HCT116 (cell line): Measurements from ENCODE around the gene INO80C. TPM values are rescaled to one million over a fixed set of nuclear protein-coding genes. Genes with fewer than 3 reads are reported as not detected.

Source experiments
- ATAC-seq: fragments of 200-7000 bp; cut with Tn5 transposase; 2 replicates; pipeline ENCODE4 v1.9.1; 2020; ENCODE audit warnings: mild to moderate bottlenecking, moderate library complexity
- BruUV-seq: library from RNA; stranded (reverse); fragments of 400-500 nt; replicated peaks from 2 replicates; lab custom pipeline; 2021; lab: Mats Ljungman, UMichigan
- CTCF ChIA-PET: fragments of 300-600 bp; sonication (Branson Sonifier 250); formaldehyde crosslinking; loops from one replicate; lab custom pipeline; 2021; ENCODE audit warnings: antibody characterized with exemption; lab: Charles Lee
- POLR2A ChIA-PET: fragments of 300-600, 350-600 bp; sonication (Branson Sonifier 250); formaldehyde crosslinking; loops from one replicate; lab custom pipeline; 2021; ENCODE audit warnings: antibody characterized with exemption; lab: Charles Lee
- RAD21 ChIA-PET, 2 experiments: fragments of 300-600 bp; sonication (Branson Sonifier 250); formaldehyde crosslinking; loops; one replicate each; lab custom pipeline; 2023; ENCODE audit warnings: low total read pairs in 2 of 2; ENCODE audit not compliant: uncharacterized antibody in 2 of 2, unreplicated experiment in 2 of 2, low non-redundant PET in 1 of 2; lab: Charles Lee
- DNase-seq: peaks from one replicate; pipeline ENCODE4 v3.0.0-alpha.2; 2010; ENCODE audit warnings: low read depth, low spot score
- H2AFZ ChIP-seq: fragments of 200-600 bp; shearing (Covaris generic), sonication (generic); 2 replicates; pipeline ENCODE4 v1.6.1; 2017; ENCODE audit warnings: low read depth, mixed run types, mixed read lengths, antibody characterized with exemption, low read length; ENCODE audit not compliant: poor library complexity, severe bottlenecking
- H3K27ac ChIP-seq: 2 replicates; pipeline ENCODE4 v1.5.1; 2012; ENCODE audit warnings: low read depth, low read length
- H3K27me3 ChIP-seq: fragments of 200-600 bp; sonication (generic); 2 replicates; pipeline ENCODE4 v1.6.1; 2016; ENCODE audit warnings: mixed run types, low read length, mixed read lengths; ENCODE audit not compliant: insufficient read depth
- H3K36me3 ChIP-seq, 2 experiments: fragments of 200-500 bp in 1 of 2; fragments of 200-600 bp in 1 of 2; sonication (Bioruptor generic) in 1 of 2; sonication (generic) in 1 of 2; 2 replicates each; pipeline versions ENCODE4 v1.5.1 to v1.6.1; 2014 to 2016; ENCODE audit warnings: low read length in 2 of 2, inconsistent platforms in 1 of 2, mixed read lengths in 1 of 2, mixed run types in 1 of 2; ENCODE audit not compliant: insufficient read depth in 2 of 2, control insufficient read depth in 1 of 2
- H3K4me1 ChIP-seq, 2 experiments: fragments of 200-600 bp in 1 of 2; sonication (generic) in 1 of 2; 2 replicates each; pipeline versions ENCODE4 v1.5.1 to v1.6.1; 2012 to 2017; ENCODE audit warnings: low read length in 2 of 2, inconsistent platforms in 1 of 2, mild to moderate bottlenecking in 1 of 2, mixed read lengths in 1 of 2, mixed run types in 1 of 2, moderate library complexity in 1 of 2; ENCODE audit not compliant: insufficient read depth in 2 of 2, control insufficient read depth in 1 of 2
- H3K4me2 ChIP-seq: fragments of 200-600 bp; sonication (generic); 2 replicates; pipeline ENCODE4 v1.6.1; 2017; ENCODE audit warnings: mixed run types, low read length, mixed read lengths
- H3K4me3 ChIP-seq, 2 experiments: fragments of 200-600 bp in 1 of 2; sonication (generic) in 1 of 2; replicated peaks in 1 of 2; 2 replicates each; pipeline ENCODE4 v1.5.1; 2011 to 2016; ENCODE audit warnings: low read length in 2 of 2, control low read depth in 1 of 2, low read depth in 1 of 2, mild to moderate bottlenecking in 1 of 2, mixed read lengths in 1 of 2, mixed run types in 1 of 2
- H3K79me2 ChIP-seq: fragments of 200-600 bp; sonication (generic); 2 replicates; pipeline ENCODE4 v1.6.1; 2017; ENCODE audit warnings: mild to moderate bottlenecking, mixed run types, low read length, moderate library complexity, mixed read lengths; ENCODE audit not compliant: insufficient read depth
- H3K9ac ChIP-seq: fragments of 200-600 bp; sonication (generic); 2 replicates; pipeline ENCODE4 v1.6.1; 2016; ENCODE audit warnings: low read length, mixed read lengths
- H3K9me2 ChIP-seq: fragments of 200-600 bp; sonication (generic), shearing (Covaris generic); 2 replicates; pipeline ENCODE4 v1.6.1; 2017; ENCODE audit warnings: mixed run types, mild to moderate bottlenecking, moderate library complexity; ENCODE audit not compliant: insufficient read depth
- H3K9me3 ChIP-seq, 2 experiments: fragments of 200-500 bp in 1 of 2; fragments of 200-600 bp in 1 of 2; sonication (Bioruptor generic) in 1 of 2; sonication (generic) in 1 of 2; 2 replicates each; pipeline ENCODE4 v1.6.1; 2014 to 2017; ENCODE audit warnings: low read length in 2 of 2, mixed read lengths in 2 of 2, inconsistent platforms in 1 of 2, low read depth in 1 of 2, mild to moderate bottlenecking in 1 of 2, mixed run types in 1 of 2, moderate library complexity in 1 of 2; ENCODE audit not compliant: control insufficient read depth in 1 of 2, insufficient read depth in 1 of 2
- H4K20me1 ChIP-seq: fragments of 200-600 bp; sonication (generic), shearing (Covaris generic); 2 replicates; pipeline ENCODE4 v1.6.1; 2017; ENCODE audit warnings: mixed run types, mild to moderate bottlenecking, moderate library complexity; ENCODE audit not compliant: insufficient read depth
- CEBPB ChIP-seq: IDR thresholded peaks from 2 replicates; pipeline ENCODE4 v1.6.1; 2012; ENCODE audit warnings: low read depth
- CTCF ChIP-seq, 3 experiments: fragments of 200-600 bp in 1 of 3; sonication (generic) in 1 of 3; IDR thresholded peaks in 2 of 3; conservative IDR thresholded peaks in 1 of 3; 2 replicates each; pipeline ENCODE4 v1.5.1; 2012 to 2017; ENCODE audit warnings: low read depth in 2 of 3, low read length in 2 of 3, antibody characterized with exemption in 1 of 3, borderline replicate concordance in 1 of 3, control low read depth in 1 of 3, mild to moderate bottlenecking in 1 of 3, mixed read lengths in 1 of 3, mixed run types in 1 of 3, moderate library complexity in 1 of 3; ENCODE audit not compliant: insufficient read depth in 1 of 3
- EGR1 ChIP-seq: IDR thresholded peaks from 2 replicates; pipeline ENCODE4 v1.6.1; 2012; ENCODE audit warnings: low read depth
- EZH2 ChIP-seq: fragments of 200-600 bp; sonication (generic); IDR thresholded peaks from 2 replicates; pipeline ENCODE4 v1.6.1; 2017; ENCODE audit warnings: antibody characterized with exemption, mixed run types
- EZH2phosphoT487 ChIP-seq: fragments of 200-600 bp; IDR thresholded peaks from 2 replicates; pipeline ENCODE4 v1.6.1; 2018; ENCODE audit warnings: antibody characterized with exemption, borderline replicate concordance
- POLR2A ChIP-seq: IDR thresholded peaks from 2 replicates; pipeline ENCODE4 v1.7.0; 2011; ENCODE audit warnings: borderline replicate concordance; ENCODE audit not compliant: insufficient read depth, insufficient read length; ENCODE audit errors: extremely low read depth
- SIN3A ChIP-seq: IDR thresholded peaks from 2 replicates; pipeline ENCODE4 v1.6.1; 2012; ENCODE audit warnings: low read depth
- SRF ChIP-seq: IDR thresholded peaks from 2 replicates; pipeline ENCODE4 v1.6.1; 2012; ENCODE audit warnings: low read depth
- YY1 ChIP-seq: IDR thresholded peaks from 2 replicates; pipeline ENCODE4 v1.6.1; 2011; ENCODE audit warnings: low read length, low read depth, moderate library complexity, mild to moderate bottlenecking; ENCODE audit not compliant: insufficient replicate concordance; ENCODE audit errors: extremely low read depth
- ZNF274 ChIP-seq: fragments of 200-500 bp; sonication (Bioruptor generic); IDR thresholded peaks from 2 replicates; pipeline ENCODE4 v1.6.1; 2014; ENCODE audit warnings: mild to moderate bottlenecking, low read depth, low read length, inconsistent platforms
- intact Hi-C: fragments of 100-400 bp; cut with micrococcal nuclease; formaldehyde crosslinking; loops from 2 replicates; pipeline ENCODE4 v1.10.0; 2022
- total RNA-seq: library from RNA; stranded (reverse); gene quantifications from one replicate; pipeline ENCODE4 v1.2.1, GENCODE V29; 2021; ENCODE audit not compliant: unreplicated experiment
- TF ChIP-seq, protein P1 (sequence below): IDR thresholded peaks from 2 replicates; pipeline ENCODE4 v1.6.1; 2012; ENCODE audit warnings: low read depth
- TF ChIP-seq, protein P2 (sequence below): IDR thresholded peaks from 2 replicates; pipeline ENCODE4 v1.6.1; 2012

INO80C gene
- total RNA-seq, 1 experiment from 2014 or later = 30.7 TPM

- BruUV-seq = no TSS peak
- no peak overlapping the region for H3K27ac ChIP-seq
These were observed 3.6 kb upstream of the INO80C start for GRCh38 chr18:35501369-35501768.

More at GRCh38 chr18:35501369-35501768, 3.6 kb upstream of the INO80C start:
- Histone ChIP-seq H3K9ac (no peak overlapping the region), H4K20me1 (no peaks in the 10 kb centered on the region), H3K4me1 (peaks cover 8 to 20% of the 10 kb centered on the region in 2 experiments; a peak in 3 of 4 replicates), H2AFZ (no peak overlapping the region), H3K27me3 (no peaks in the 10 kb centered on the region), H3K9me2 (no peaks in the 10 kb centered on the region), H3K9me3 (no peaks in the 10 kb centered on the region), H3K36me3 (no peaks in the 10 kb centered on the region), H3K4me3 (no peak overlapping the region), H3K79me2 (peaks cover 9% of the 10 kb centered on the region), H3K4me2 (no peak overlapping the region)
- TF ChIP-seq CTCF (IDR thresholded peaks at IDR 0.05 in 2 of 3, conservative IDR thresholded peaks at IDR 0.05 in 1 of 3; ENCODE audit: borderline replicate concordance in 1 of 3, insufficient read depth in 1 of 3, low read depth in 2 of 3, low read length in 2 of 3) (no peak), CEBPB (no peak), YY1 (no peak), EZH2 (no peak), EZH2phosphoT487 (no peak), EGR1 (no peak), ZNF274 (no peak), SIN3A (no peak), POLR2A (no peak), SRF (no peak)
- TF ChIP-seq, protein P1, sequence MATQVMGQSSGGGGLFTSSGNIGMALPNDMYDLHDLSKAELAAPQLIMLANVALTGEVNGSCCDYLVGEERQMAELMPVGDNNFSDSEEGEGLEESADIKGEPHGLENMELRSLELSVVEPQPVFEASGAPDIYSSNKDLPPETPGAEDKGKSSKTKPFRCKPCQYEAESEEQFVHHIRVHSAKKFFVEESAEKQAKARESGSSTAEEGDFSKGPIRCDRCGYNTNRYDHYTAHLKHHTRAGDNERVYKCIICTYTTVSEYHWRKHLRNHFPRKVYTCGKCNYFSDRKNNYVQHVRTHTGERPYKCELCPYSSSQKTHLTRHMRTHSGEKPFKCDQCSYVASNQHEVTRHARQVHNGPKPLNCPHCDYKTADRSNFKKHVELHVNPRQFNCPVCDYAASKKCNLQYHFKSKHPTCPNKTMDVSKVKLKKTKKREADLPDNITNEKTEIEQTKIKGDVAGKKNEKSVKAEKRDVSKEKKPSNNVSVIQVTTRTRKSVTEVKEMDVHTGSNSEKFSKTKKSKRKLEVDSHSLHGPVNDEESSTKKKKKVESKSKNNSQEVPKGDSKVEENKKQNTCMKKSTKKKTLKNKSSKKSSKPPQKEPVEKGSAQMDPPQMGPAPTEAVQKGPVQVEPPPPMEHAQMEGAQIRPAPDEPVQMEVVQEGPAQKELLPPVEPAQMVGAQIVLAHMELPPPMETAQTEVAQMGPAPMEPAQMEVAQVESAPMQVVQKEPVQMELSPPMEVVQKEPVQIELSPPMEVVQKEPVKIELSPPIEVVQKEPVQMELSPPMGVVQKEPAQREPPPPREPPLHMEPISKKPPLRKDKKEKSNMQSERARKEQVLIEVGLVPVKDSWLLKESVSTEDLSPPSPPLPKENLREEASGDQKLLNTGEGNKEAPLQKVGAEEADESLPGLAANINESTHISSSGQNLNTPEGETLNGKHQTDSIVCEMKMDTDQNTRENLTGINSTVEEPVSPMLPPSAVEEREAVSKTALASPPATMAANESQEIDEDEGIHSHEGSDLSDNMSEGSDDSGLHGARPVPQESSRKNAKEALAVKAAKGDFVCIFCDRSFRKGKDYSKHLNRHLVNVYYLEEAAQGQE = no peak
- TF ChIP-seq, protein P2, sequence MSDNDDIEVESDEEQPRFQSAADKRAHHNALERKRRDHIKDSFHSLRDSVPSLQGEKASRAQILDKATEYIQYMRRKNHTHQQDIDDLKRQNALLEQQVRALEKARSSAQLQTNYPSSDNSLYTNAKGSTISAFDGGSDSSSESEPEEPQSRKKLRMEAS = no peak
- DNase-seq = no peak
- ATAC-seq = no peak
- ChIA-PET POLR2A (no interaction called here), CTCF (no interaction called here), RAD21 (interaction anchor here in 1 of 2 experiments (0.6 kb wide), 1 partner anchor 255 kb away, joined by 4 read pairs; no protein-coding TSS in a partner anchor)
- intact Hi-C loops = loop anchor here (10.0 kb wide), 1 partner anchor 267 kb away; no protein-coding TSS in a partner anchor
